GM21447 (cell line): ENCODE measurements around the gene PROC.
"Not testable (repeated sequence)": the region's sequence is repeated elsewhere in the genome, so short reads cannot be mapped to it uniquely, and the experiment has no call there.

Experiments used
- ATAC-seq: cut with Tn5 transposase; IDR thresholded peaks from one replicate; pipeline ENCODE4 v1.9.1; 2021; ENCODE audit not compliant: unreplicated experiment

PROC gene

GRCh38 chr2:127392828-127393578 lies 25.2 kb upstream of the PROC start:
- ATAC-seq: no peak

GRCh38 chr2:127394492-127394891 lies 23.7 kb upstream of the PROC start:
- no peak for ATAC-seq

GRCh38 chr2:127397568-127398238 lies 20.5 kb upstream of the PROC start:
- no peak for ATAC-seq

GRCh38 chr2:127398239-127398590 lies 20.0 kb upstream of the PROC start:
- peak; percentile 86 for ATAC-seq

- no peak for ATAC-seq
Observed at GRCh38 chr2:127400533-127400896, 17.7 kb upstream of the PROC start.

- ATAC-seq: no peak
Observed at GRCh38 chr2:127400897-127401756, 17.1 kb upstream of the PROC start.

- ATAC-seq: no peak
Observed at GRCh38 chr2:127401757-127402695, 16.2 kb upstream of the PROC start.

- no peak for ATAC-seq
Observed at GRCh38 chr2:127403460-127403859, 14.8 kb upstream of the PROC start.

- no peak for ATAC-seq
Observed at GRCh38 chr2:127404466-127405254, 13.6 kb upstream of the PROC start.

GRCh38 chr2:127405255-127405610 lies 13.0 kb upstream of the PROC start:
- ATAC-seq: no peak

- no peak for ATAC-seq
Observed at GRCh38 chr2:127406454-127406853, 11.8 kb upstream of the PROC start.

- no peak for ATAC-seq
Observed at GRCh38 chr2:127407091-127407490, 11.1 kb upstream of the PROC start.

GRCh38 chr2:127407661-127408003 lies 10.6 kb upstream of the PROC start:
- ATAC-seq: no peak

- ATAC-seq: peak; percentile 66
Observed at GRCh38 chr2:127408004-127408806, 10.0 kb upstream of the PROC start.

- no peak for ATAC-seq
Observed at GRCh38 chr2:127408807-127409099, 9.5 kb upstream of the PROC start.

GRCh38 chr2:127409716-127410115 lies 8.5 kb upstream of the PROC start:
- ATAC-seq: not testable (repeated sequence)

- ATAC-seq: peak; percentile 56
Observed at GRCh38 chr2:127410871-127411652, 7.2 kb upstream of the PROC start.

- no peak for ATAC-seq
Observed at GRCh38 chr2:127411653-127412369, 6.4 kb upstream of the PROC start.
